NOMO-1 (cell line): ENCODE measurements around the gene KBTBD7.

Experiments
- DNase-seq, 2 experiments: peaks; one replicate each; lab custom pipeline; 2025; ENCODE audit not compliant: unreplicated experiment in 2 of 2; lab: John Stamatoyannopoulos, UW

The KBTBD7 gene

DNA sequence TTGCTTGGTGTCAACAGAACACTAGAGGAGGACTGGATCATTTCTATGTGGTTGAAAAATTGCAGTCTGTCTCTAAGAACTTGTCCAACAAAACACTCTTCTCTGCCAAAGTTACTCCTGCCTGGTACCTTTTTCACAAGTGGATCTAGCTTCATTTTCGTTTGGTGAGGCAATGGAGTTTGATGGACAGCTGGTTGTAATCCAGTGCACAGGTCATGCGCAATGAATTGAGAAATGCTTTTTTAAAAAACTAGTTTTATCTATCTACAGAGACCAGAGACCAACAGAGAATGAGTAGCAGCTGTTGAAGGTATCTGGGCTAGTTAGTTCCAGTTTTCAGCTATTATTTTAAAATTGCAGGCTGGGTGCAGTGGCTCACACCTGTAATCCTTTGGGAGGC is 49.8 kb downstream of the KBTBD7 start:
- no peak for DNase-seq
